Tibial nerve (tissue), 4 donors: ENCODE results near the gene ADAMTS17.

Experiments
- EP300 ChIP-seq, 2 donors: sonication (generic); formaldehyde crosslinking; IDR thresholded peaks; one replicate each; pipeline ENCODE4 v1.6.1; 2017; ENCODE audit warnings: antibody characterized with exemption in 2 of 2, mild to moderate bottlenecking in 1 of 2
- TF ChIP-seq, protein P1 (sequence below), 5 experiments: fragments of 200-600 bp in 3 of 5; fragments of 450-650 bp in 2 of 5; sonication (generic) in 3 of 5; IDR thresholded peaks; one replicate each; pipeline ENCODE4 v1.5.1; 2016 to 2019; ENCODE audit warnings: antibody characterized with exemption in 5 of 5, mild to moderate bottlenecking in 3 of 5, moderate library complexity in 2 of 5

GRCh38 chr15:100236981-100237720 is 104.6 kb downstream of the ADAMTS17 start:
- no peak for TF ChIP-seq EP300 (IDR thresholded peaks at IDR 0.05)
- TF ChIP-seq, protein P1, sequence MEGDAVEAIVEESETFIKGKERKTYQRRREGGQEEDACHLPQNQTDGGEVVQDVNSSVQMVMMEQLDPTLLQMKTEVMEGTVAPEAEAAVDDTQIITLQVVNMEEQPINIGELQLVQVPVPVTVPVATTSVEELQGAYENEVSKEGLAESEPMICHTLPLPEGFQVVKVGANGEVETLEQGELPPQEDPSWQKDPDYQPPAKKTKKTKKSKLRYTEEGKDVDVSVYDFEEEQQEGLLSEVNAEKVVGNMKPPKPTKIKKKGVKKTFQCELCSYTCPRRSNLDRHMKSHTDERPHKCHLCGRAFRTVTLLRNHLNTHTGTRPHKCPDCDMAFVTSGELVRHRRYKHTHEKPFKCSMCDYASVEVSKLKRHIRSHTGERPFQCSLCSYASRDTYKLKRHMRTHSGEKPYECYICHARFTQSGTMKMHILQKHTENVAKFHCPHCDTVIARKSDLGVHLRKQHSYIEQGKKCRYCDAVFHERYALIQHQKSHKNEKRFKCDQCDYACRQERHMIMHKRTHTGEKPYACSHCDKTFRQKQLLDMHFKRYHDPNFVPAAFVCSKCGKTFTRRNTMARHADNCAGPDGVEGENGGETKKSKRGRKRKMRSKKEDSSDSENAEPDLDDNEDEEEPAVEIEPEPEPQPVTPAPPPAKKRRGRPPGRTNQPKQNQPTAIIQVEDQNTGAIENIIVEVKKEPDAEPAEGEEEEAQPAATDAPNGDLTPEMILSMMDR (IDR thresholded peaks at IDR 0.05): no peak
